NCI-H1417 treated with DMSO at 0.1 percent for 48 hours (cell line): ENCODE data around the gene OR4M1.
"Not testable (repeated sequence)": the region's sequence is repeated elsewhere in the genome, so short reads cannot be mapped to it uniquely, and the experiment has no call there.

ENCODE experiments used
- DNase-seq: peaks from one replicate; lab custom pipeline; 2025; lab: John Stamatoyannopoulos, UW

OR4M1 gene

GRCh38 chr14:19823178-19823577, 49.9 kb downstream of the OR4M1 start:
- no peak for DNase-seq

GRCh38 chr14:19823765-19824164, 50.5 kb downstream of the OR4M1 start:
- no peak for DNase-seq

GRCh38 chr14:19827626-19828244, 54.4 kb downstream of the OR4M1 start:
- DNase-seq: not testable (repeated sequence)

GRCh38 chr14:19828314-19828713, 55.0 kb downstream of the OR4M1 start:
- DNase-seq: no peak
